Brain microvascular endothelial cell (primary cell): ENCODE measurements around the gene LDAF1.
"Not testable (repeated sequence)": the region's sequence is repeated elsewhere in the genome, so short reads cannot be mapped to it uniquely, and the experiment has no call there.

Source experiments
- DNase-seq: peaks from one replicate; pipeline ENCODE4 v3.0.0-alpha.2; 2020
- H3K27ac ChIP-seq: fragments of 250-450 bp; sonication (Bioruptor Pico); 2 replicates; pipeline ENCODE4 v1.5.1; 2020; ENCODE audit warnings: mild to moderate bottlenecking, moderate library complexity
- H3K27me3 ChIP-seq: fragments of 250-450 bp; sonication (Bioruptor Pico); replicated peaks from 2 replicates; pipeline ENCODE4 v1.5.1; 2020; ENCODE audit warnings: mild to moderate bottlenecking
- H3K36me3 ChIP-seq: fragments of 250-450 bp; sonication (Bioruptor Pico); replicated peaks from 2 replicates; pipeline ENCODE4 v1.5.1; 2020; ENCODE audit warnings: mild to moderate bottlenecking
- H3K4me3 ChIP-seq: 2 replicates; pipeline ENCODE4 v1.5.1; 2011; ENCODE audit warnings: low read depth, mild to moderate bottlenecking, control low read depth, low read length, moderate library complexity
- in situ Hi-C: cut with HindIII; loops from 2 replicates; pipeline ENCODE4 v1.10.0; 2017; ENCODE audit warnings: low sequenced_read_pairs, low pct_ligation_motif_present
- TF ChIP-seq, protein P1 (sequence below): IDR thresholded peaks from 2 replicates; pipeline ENCODE4 v1.5.1; 2011; ENCODE audit warnings: low read depth, mild to moderate bottlenecking, moderate library complexity, low read length, control low read depth, inconsistent platforms; ENCODE audit errors: missing control alignments

The LDAF1 gene

DNA sequence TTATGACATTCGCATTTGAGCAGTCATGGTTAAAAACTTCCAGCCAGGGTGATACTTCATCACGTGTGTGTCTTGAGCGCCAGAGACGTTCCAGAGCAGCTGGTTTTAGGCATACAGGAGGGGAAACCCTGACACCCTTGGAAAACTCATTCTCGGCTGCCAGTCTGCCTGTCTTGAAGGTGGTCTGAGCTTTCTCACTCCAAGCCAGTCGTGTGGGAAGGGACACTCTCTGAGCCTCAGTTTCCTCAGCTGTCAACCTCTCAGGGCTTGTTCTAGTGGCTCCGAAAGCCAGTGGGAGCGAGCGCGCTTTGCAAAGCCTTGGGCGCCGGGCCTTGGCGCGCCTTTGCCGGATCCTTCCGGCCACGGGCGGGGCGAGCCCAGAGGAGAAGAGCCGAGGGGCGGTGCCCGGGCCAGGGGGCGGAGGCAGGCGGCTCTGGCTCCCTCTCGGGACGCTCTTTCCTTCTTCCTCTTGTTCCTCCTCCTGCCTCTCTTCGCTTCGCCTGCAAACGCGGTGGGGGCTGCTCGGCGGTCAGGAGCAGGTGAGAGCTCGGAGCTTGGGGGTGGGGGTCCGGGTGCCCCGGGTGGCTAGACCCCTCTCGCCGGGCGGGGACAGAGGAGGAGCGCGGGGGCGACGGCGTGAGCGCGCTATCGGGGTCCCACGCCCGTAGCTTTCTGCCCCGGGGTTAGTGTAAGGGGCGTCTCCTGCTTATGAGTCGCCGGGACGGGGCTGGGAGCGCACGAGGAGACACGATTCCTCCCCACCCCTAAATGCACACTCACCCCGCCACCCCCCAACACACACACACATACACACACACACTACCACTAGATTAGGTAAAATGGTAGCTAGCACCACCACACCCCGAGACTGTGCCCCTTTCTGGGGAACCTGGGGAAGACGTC lies at the start of gene LDAF1:
TSS of gene LDAF1 (plus strand) at position 467 of the 903 bp plus-strand sequence. CDS start 2,509 bp downstream, outside the sequence.
- H3K27me3 ChIP-seq: no peaks in the 10 kb centered on the region
- no peaks in the 10 kb centered on the region for H3K36me3 ChIP-seq
- H3K4me3 ChIP-seq: peak within 1 kb of the TSS; percentile 72
- no peak within 1 kb of the TSS for H3K27ac ChIP-seq
- in situ Hi-C loops: no loop called here
- TF ChIP-seq, protein P1, sequence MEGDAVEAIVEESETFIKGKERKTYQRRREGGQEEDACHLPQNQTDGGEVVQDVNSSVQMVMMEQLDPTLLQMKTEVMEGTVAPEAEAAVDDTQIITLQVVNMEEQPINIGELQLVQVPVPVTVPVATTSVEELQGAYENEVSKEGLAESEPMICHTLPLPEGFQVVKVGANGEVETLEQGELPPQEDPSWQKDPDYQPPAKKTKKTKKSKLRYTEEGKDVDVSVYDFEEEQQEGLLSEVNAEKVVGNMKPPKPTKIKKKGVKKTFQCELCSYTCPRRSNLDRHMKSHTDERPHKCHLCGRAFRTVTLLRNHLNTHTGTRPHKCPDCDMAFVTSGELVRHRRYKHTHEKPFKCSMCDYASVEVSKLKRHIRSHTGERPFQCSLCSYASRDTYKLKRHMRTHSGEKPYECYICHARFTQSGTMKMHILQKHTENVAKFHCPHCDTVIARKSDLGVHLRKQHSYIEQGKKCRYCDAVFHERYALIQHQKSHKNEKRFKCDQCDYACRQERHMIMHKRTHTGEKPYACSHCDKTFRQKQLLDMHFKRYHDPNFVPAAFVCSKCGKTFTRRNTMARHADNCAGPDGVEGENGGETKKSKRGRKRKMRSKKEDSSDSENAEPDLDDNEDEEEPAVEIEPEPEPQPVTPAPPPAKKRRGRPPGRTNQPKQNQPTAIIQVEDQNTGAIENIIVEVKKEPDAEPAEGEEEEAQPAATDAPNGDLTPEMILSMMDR: no peak
- DNase-seq: peak; percentile 48

DNA sequence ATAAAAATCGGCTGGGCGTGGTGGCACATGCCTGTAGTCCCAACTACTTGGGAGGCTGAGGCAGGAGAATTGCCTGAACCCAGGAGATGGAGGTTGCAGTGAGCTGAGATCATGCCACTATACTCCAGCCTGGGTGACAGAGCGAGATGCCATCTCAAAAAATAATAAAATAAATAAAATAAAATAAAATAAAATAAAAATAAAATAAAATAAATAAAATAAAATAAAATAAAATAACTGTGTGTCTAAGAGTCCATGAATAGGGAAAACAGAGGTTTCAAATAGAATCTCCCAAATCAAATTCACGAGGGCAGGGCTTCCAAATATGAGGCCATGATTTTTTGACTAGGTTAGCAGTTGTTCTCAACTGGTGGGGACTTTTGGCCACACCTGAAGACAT lies 42.9 kb upstream of the LDAF1 start:
- H3K27me3 ChIP-seq, H3K27ac ChIP-seq, DNase-seq, H3K36me3 ChIP-seq, H3K4me3 ChIP-seq, in situ Hi-C loops: not testable (repeated sequence)

DNA sequence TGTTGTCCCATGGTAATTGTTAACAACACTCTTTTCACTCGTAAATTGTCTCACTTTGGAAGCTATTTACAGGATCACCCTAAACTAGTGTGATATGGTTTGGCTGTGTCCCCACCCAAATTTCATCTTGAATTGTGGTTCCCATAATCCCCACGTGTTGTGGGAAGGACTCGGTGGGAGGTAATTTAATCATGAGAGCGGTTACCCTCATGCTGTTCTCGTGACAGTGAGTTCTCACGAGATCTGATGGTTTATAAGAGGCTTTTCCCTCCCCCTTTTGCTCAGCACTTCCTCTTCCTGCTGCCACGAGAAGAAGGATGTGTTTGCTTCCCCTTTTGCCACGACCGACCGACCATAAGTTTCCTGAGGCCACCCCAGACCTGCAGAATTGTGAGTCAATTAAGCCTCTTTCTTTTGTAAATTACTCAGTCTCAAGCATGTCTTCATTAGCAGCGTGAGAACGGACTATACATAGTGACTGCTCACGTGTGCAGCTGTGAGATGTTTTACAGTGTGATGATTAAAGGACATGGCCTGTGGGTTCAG lies 42.3 kb upstream of the LDAF1 start:
- in situ Hi-C loops: no loop called here
- DNase-seq: no peak
- no peaks in the 10 kb centered on the region for H3K36me3 ChIP-seq
- TF ChIP-seq, protein P1: no peak
- H3K27me3 ChIP-seq: no peaks in the 10 kb centered on the region
- no peak overlapping the region for H3K4me3 ChIP-seq
- no peak overlapping the region for H3K27ac ChIP-seq

DNA sequence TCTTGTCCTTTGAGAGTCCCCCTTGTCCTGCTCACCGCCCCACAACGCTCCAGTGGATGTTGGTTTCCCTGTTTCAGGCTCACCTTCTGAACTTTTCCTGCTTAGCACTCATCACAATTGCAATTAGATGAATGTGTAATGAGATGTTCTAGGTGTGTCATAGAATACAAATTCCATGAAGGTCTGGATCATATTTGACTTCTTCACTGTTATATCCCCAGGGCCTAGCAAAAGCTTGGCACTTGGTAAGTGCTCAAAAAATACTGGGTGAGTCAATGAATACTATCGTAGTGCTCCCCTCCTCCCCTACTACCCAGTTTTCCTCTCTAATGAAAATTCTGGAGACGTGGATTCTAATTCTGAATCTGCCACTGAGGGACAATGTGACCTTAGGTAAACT lies 40.9 kb upstream of the LDAF1 start:
- no peaks in the 10 kb centered on the region for H3K36me3 ChIP-seq
- TF ChIP-seq, protein P1: no peak
- DNase-seq: no peak
- in situ Hi-C loops: no loop called here
- no peaks in the 10 kb centered on the region for H3K27me3 ChIP-seq
- H3K4me3 ChIP-seq: no peak overlapping the region
- no peak overlapping the region for H3K27ac ChIP-seq

DNA sequence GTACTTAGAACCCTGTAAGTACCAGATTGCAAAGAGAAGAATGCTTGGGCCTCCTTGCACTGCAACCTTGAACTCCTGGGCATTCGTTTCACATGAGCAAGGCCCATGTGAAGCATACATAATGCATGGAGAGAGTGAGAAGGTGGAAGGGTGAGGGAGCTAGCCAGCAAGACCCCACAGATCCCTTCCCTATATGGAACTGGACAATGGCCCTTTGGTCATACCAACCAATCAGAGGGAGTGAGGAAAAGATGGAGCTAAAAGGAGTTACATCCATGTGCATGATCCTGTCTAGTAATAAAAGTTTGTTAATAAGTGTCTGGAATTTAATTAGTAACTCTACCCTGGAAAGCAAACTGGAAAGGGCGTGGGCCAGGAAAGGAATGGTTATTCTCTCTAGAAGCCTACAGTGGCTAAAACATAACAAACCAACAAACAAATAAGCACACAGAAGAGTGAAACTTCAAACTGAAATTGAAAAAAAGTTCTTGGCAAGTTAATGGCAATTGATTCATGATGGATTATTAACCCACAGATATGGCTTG lies 37.4 kb upstream of the LDAF1 start:
- Histone ChIP-seq H3K27me3 (no peaks in the 10 kb centered on the region), H3K27ac (no peak overlapping the region), H3K36me3 (no peaks in the 10 kb centered on the region), H3K4me3 (no peak overlapping the region)
- no peak for DNase-seq
- in situ Hi-C loops: no loop called here
- TF ChIP-seq, protein P1: no peak

DNA sequence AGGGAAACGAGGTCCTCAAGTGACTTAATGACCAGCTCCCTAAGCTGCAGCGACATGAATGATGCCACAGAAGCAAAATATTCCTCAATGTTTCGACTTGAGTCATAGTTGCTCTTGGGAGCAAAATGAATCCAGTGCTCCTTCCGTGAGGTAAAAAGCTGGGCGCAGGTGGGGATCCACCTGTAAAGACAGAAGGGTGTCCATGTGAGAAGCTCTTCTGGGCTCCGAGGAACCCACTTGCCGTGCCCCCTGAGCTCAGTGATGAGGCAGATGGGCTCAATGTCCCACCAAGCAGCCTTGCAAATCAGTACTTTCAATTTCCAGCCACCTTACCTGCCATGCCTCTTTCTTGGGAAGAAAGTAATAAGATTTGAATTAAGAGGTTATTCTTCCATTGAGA lies 33.3 kb upstream of the LDAF1 start:
- Histone ChIP-seq H3K27me3 (no peaks in the 10 kb centered on the region), H3K27ac (no peak overlapping the region), H3K4me3 (no peak overlapping the region), H3K36me3 (no peaks in the 10 kb centered on the region)
- no peak for DNase-seq
- in situ Hi-C loops: no loop called here
- TF ChIP-seq, protein P1: no peak
